Measurements from ENCODE around the gene MAN1C1. TPM values are rescaled to one million over a fixed set of nuclear protein-coding genes. Genes with fewer than 3 reads are reported as not detected.
A peak's percentile ranks its signal among the peaks of the same experiment; 100 is the strongest.

The MAN1C1 gene
- total RNA-seq, 2 donors from 2014 or later: 2.7 to 4.3 TPM

DNA sequence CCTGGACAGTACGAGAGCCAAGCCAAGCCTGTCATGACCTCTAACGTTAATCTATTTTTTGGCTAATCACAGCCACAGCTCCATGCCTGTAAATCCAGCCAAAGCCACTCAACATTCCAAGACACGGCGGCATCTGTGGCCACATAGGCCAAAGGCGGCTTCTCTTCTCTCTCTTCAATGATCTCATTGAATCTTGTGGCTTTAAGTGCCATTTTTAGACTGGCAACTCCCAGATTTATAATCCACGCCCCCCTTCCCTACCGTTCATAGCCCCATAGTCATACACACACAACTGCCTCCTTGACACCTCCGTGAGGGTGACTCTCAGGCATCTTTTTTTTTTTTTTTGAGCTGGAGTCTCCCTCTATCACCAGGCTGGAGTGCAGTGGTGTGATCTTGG is 177.7 kb downstream of the MAN1C1 start:
- Histone ChIP-seq H3K27ac (no peak overlapping the region), H3K4me3 (no peak overlapping the region), H3K9ac (ENCODE audit: low read depth in 2 of 2, low read length in 2 of 2) (no peak overlapping the region), H3K4me1 (no peaks in the 10 kb centered on the region), H3K9me3 (no peaks in the 10 kb centered on the region), H3K27me3 (no peaks in the 10 kb centered on the region), H3K36me3 (no peaks in the 10 kb centered on the region)
- TF ChIP-seq, protein P1, sequence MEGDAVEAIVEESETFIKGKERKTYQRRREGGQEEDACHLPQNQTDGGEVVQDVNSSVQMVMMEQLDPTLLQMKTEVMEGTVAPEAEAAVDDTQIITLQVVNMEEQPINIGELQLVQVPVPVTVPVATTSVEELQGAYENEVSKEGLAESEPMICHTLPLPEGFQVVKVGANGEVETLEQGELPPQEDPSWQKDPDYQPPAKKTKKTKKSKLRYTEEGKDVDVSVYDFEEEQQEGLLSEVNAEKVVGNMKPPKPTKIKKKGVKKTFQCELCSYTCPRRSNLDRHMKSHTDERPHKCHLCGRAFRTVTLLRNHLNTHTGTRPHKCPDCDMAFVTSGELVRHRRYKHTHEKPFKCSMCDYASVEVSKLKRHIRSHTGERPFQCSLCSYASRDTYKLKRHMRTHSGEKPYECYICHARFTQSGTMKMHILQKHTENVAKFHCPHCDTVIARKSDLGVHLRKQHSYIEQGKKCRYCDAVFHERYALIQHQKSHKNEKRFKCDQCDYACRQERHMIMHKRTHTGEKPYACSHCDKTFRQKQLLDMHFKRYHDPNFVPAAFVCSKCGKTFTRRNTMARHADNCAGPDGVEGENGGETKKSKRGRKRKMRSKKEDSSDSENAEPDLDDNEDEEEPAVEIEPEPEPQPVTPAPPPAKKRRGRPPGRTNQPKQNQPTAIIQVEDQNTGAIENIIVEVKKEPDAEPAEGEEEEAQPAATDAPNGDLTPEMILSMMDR (IDR thresholded peaks at IDR 0.05): no peak
- intact Hi-C loops (cut with DNase I): no loop called here
- no peak for DNase-seq

DNA sequence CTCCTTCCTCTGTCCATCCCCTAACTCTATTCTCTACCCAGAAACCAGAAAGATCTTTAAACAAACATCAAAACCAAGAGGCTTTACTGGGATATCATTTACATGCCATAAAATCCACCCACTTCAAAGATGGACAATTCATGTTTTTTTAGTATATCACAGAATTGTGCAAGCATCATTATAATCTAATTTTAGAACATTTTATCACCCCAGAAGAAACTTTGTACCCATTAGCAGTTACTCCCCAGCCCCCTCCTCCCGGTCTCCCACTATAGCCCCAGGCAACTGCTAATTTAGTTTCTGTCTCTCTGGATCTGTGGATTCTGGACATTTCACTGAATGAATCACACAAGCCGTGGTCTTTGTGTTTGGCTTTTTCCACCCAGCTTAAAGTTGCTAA is 178.6 kb downstream of the MAN1C1 start:
- no peak overlapping the region for H3K27ac ChIP-seq
- intact Hi-C loops (cut with DNase I): loop anchor here (5.0 kb wide), 2 partner anchors 38 to 188 kb away; no protein-coding TSS in a partner anchor
- no peak for DNase-seq
- H3K36me3 ChIP-seq: no peaks in the 10 kb centered on the region
- no peaks in the 10 kb centered on the region for H3K27me3 ChIP-seq
- TF ChIP-seq, protein P1 (IDR thresholded peaks at IDR 0.05): no peak
- no peak overlapping the region for H3K9ac ChIP-seq (ENCODE audit: low read depth in 2 of 2, low read length in 2 of 2)
- no peaks in the 10 kb centered on the region for H3K9me3 ChIP-seq
- no peak overlapping the region for H3K4me3 ChIP-seq
- H3K4me1 ChIP-seq: no peaks in the 10 kb centered on the region

DNA sequence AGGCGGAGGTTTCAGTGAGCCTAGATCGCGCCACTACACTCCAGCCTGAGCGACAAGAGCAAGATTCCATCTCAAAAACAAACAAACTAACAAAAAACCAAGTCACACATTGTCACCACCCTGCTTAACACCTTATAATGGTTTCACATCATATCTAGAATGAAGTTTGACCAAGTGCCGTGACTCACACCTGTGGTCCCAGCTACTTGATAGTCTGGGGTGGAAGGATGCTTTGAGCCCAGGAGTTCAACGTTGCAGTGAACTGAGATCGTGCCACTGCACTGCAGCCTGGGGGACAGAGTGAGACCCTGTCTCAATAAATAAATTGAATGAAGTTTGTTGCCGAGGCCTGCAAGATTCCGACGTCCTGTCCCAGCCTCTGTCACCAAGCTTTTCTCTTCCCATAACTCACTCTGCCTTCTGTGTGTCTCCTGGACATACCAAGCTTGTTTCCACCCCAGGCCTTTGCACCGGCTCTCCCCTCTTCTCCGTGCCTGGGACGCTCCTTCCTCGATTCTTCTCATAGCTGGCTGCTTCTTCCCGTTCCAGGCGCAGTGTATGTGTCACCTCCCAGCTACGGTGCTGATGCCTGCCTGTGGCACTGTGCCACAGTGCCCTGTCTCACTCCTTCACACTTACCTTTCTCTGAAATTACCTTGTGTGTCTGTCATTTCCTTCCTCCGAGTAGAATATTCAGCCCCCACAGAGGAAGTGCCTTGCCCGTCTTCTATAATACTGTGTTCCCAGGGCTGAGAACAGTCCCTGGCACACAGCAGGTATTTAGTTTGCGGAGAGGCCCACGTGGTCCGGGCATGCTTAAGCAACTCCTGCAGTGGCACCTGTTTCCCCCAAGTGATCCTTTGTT is 179.6 kb downstream of the MAN1C1 start:
- Histone ChIP-seq H3K4me3 (no peak overlapping the region), H3K9ac (ENCODE audit: low read depth in 2 of 2, low read length in 2 of 2) (no peak overlapping the region), H3K27me3 (no peaks in the 10 kb centered on the region), H3K27ac (no peak overlapping the region), H3K36me3 (no peaks in the 10 kb centered on the region), H3K4me1 (no peaks in the 10 kb centered on the region), H3K9me3 (no peaks in the 10 kb centered on the region)
- TF ChIP-seq, protein P1 (IDR thresholded peaks at IDR 0.05): no peak
- intact Hi-C loops (cut with DNase I): loop anchor here (5.0 kb wide), 2 partner anchors 39 to 189 kb away; no protein-coding TSS in a partner anchor
- DNase-seq: no peak

DNA sequence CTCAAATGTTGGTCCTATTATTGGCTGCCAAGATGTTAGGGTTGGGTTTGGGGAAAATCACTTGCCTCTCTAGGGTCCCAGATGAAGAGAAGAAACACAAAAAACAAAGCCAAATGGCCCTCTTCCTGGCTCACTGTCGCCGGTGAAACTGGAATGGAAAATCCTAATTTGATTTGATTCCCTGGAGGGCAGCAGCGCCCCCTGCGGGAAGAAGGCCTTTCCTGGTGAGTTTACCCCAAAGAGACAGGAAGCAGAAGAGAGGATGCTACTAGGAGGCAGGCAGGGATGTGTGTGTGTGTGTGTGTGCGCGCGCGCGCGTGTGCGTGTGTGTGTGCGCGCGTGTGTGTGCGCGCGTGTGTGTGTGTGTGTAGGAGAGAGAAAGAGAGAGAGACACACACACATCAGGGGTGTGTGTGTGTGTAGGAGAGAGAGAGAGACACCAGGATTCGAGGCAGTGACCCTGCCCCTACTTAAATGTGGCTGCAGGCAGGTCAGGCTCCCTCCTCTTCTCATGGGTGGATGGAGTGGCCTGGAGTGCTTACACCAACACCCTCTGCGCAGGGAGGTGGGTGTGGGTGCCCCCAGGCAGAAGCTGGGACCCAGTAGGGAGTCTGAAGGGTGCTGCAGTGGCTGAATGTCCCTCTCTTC is 180.3 kb downstream of the MAN1C1 start:
- DNase-seq: peak; percentile 94
- H3K4me3 ChIP-seq: no peak overlapping the region
- no peaks in the 10 kb centered on the region for H3K27me3 ChIP-seq
- TF ChIP-seq, protein P1 (IDR thresholded peaks at IDR 0.05): peak; percentile 72
- no peak overlapping the region for H3K27ac ChIP-seq
- H3K36me3 ChIP-seq: no peaks in the 10 kb centered on the region
- H3K4me1 ChIP-seq: no peaks in the 10 kb centered on the region
- no peak overlapping the region for H3K9ac ChIP-seq (ENCODE audit: low read depth in 2 of 2, low read length in 2 of 2)
- intact Hi-C loops (cut with DNase I): loop anchor here (5.0 kb wide), 2 partner anchors 40 to 190 kb away; no protein-coding TSS in a partner anchor
- no peaks in the 10 kb centered on the region for H3K9me3 ChIP-seq

DNA sequence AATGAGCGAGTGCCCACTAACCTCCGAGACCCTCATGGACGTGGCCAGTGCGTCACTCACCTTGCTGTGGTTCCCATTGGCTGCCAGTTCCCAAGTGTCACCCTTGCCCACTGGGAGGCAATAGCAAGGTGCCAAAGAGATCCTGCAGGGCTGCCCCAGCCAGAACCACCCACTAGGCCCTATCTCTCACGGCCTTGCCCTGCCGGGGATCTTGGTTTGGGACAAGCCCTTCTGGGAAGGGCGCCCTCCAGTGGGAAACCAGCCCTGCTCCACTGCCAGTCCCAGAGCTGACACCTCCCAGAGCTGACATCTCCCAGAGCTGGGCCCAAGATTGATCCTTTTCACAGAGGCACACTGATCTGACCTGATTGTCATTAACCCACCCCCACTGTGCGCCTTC is 181.3 kb downstream of the MAN1C1 start:
- no peak overlapping the region for H3K27ac ChIP-seq
- H3K36me3 ChIP-seq: no peaks in the 10 kb centered on the region
- no peaks in the 10 kb centered on the region for H3K9me3 ChIP-seq
- TF ChIP-seq, protein P1 (IDR thresholded peaks at IDR 0.05): peak; percentile 33
- H3K9ac ChIP-seq (ENCODE audit: low read depth in 2 of 2, low read length in 2 of 2): no peak overlapping the region
- intact Hi-C loops (cut with DNase I): loop anchor here (5.0 kb wide), 2 partner anchors 41 to 191 kb away; no protein-coding TSS in a partner anchor
- H3K27me3 ChIP-seq: no peaks in the 10 kb centered on the region
- no peaks in the 10 kb centered on the region for H3K4me1 ChIP-seq
- no peak overlapping the region for H3K4me3 ChIP-seq
- DNase-seq: no peak
